DMS53 treated with DMSO at 0.1 percent for 48 hours (cell line): ENCODE measurements around the gene DCANP1.

Source experiments
- DNase-seq: peaks from one replicate; lab custom pipeline; 2025; ENCODE audit not compliant: unreplicated experiment; lab: John Stamatoyannopoulos, UW

DCANP1 gene

DNA sequence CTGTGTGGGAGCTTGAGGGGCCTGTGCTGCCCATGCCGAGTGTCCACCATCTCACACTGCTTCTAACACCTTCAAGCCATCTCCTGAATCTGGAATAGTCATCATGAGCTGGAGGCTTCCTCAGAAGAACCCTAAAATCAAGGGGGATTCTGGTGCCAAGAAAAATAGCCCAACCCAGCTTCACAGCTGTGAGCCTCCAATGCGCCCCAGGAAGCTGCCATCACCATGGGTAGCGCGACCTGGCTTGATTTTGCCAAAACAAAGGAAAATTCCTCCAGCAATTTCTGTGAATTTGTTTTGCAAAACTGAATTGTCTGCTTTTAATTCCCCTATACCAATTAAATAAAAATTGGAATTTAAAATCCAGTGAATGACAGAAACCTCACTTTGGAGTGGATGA, 11.2 kb upstream of the DCANP1 start:
- DNase-seq, result no peak

DNA sequence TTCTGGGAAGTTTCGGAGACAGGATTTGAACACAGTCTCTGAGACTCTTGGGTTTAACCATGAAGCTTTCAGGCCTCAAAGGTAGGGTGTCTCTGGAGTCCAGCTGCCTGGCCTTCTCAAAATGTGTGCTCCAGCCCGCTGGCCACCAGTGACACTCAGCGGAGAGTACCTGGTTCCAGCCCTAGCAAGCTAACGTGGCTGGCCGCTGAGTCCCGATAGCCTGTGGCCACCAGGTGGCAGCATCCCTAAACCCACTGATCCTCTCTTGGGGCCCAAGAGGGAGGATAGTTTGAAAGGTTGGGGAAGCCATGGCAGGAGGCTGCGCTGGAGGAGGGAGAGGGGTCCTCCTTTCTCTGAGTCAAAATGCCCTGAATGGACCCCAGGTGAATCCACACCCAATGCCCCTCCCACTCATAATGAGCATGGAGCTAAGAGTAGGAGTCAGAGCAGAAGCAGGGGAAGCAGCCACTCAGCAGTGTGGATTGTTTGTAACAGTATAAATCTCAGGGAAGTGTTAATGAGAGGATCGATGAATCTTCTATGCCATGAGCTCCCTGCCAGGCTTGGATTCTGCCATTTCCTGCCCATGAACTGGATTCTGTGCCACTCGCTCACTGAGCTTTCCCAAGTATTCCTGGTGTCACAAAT, 10.4 kb upstream of the DCANP1 start:
- DNase-seq, result peak; percentile 75

- no peak for DNase-seq
Observed at GRCh38 chr5:135456238-135457099, 9.3 kb upstream of the DCANP1 start.

GRCh38 chr5:135455876-135456237, 8.7 kb upstream of the DCANP1 start:
- no peak for DNase-seq

DNA sequence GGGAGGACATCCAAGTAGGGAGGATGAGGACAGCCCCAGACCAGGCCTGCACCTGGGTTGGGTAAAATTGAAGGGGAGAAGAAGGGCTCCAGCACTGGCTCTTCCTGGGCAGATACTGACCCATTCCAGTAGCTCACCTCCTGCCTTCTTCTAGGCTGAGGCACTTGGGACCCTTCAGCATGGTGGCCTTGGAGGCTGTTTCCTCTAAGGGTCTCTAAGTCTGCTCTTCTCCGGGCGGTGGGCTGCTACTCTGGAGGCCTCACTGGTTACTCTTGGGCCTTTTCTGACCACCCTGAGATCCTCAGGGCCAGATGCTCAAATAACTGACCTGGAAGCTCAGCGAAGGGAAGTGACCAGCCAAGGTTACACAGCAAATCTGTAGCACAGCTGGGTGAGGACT, 7.8 kb upstream of the DCANP1 start:
- no peak for DNase-seq

DNA sequence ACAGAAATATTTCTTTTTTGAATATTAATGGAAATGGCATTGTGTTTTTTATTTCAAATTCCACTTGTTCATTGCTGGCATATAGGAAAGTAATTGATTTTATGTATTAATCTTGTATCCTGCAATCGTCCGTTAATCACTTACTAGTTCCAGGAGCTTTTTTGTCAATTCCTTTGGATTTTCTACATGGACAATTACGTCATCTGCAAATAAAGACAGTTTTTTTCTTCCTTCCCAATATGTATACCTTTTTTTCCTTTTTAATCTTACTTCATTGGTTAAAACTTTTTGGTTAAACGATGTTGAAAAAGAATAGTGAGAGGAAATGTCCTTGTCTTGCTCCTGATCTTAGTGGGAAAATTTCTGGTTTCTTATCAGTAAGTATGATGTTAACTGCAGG, 6.5 kb upstream of the DCANP1 start:
- DNase-seq, result no peak

GRCh38 chr5:135452321-135453030, 5.3 kb upstream of the DCANP1 start, which contains the start of gene TIFAB:
Gene TIFAB, minus strand, starts transcription at chr5:135452351. Its CDS starts 2,412 bp downstream, at chr5:135449939.
- no peak for DNase-seq

- DNase-seq, result no peak
Observed at GRCh38 chr5:135451581-135452320, 4.6 kb upstream of the DCANP1 start.

DNA sequence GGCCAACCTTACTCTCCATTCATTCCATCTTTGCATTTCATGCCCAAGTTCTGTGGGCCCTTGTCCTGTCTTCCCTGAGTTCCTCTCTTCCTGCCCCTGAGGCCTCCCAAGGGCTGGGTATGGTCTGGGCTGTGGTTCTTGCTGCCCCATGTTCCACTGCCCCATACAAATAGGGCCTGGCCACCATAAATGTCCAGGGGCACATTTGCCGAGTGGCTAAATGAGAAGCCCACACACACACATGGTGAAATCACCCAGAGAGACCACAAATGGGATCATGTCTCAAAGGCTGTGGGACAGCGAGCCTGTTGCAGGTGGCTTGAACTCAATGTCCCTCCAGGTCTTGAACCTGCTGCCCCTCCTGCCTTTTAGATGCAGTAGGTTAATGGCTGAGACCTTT, 3.8 kb upstream of the DCANP1 start:
- DNase-seq, result no peak

DNA sequence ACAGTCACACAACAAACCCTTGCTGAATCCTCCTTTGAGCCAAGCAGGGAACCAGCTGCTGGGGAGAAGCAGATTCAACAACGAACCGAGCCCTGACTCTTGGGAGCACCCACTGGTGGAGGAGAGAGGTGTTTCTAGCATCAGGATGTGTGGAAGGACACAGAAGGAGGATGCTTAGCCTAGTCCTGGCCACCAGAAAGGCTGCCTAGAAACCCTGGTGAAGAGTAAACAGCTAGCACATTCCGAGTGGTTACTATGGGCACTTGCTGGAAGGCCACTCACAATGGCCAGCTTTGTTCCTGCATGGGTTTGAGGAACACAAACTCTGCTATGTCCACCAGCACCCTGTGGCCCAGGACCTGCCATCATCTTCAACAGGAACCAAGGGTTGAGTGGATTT, 3.2 kb upstream of the DCANP1 start:
- DNase-seq, result no peak

- no peak for DNase-seq
Observed at GRCh38 chr5:135449644-135450043, 2.5 kb upstream of the DCANP1 start.

DNA sequence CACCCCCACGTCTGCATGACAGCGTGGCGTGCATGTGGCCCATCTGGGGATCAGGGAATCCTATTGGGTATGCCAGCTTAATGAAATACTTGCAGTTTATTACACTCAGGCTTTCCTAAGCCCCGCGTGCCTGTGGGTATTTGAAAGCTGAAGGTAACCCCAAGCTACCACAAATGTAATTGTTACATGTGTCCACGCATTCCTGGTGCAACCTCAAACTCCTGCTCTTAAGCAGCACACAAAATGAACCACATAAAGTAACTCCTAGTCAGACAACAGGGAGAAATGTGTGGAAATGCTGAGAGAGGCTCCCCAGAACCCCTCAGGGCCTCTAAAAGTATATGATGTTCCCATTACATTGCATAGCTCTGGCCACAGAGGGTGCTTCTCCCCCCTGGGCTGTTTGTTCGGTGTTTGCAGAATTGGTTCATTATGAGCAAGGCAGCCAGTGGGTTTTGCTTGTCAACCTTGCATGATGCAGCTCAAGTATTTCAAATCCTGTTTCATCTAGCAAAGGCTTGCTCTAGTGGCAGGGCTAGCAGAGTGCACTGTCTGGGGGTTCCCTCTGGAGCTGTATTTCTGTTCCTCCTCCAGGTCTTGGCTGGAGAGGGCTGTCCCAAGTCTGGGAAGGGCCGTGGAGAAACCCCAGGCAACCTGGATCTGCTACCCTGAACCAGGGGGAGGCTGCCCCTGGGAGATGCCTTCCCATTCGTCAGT, 1.8 kb upstream of the DCANP1 start:
- DNase-seq, result no peak

DNA sequence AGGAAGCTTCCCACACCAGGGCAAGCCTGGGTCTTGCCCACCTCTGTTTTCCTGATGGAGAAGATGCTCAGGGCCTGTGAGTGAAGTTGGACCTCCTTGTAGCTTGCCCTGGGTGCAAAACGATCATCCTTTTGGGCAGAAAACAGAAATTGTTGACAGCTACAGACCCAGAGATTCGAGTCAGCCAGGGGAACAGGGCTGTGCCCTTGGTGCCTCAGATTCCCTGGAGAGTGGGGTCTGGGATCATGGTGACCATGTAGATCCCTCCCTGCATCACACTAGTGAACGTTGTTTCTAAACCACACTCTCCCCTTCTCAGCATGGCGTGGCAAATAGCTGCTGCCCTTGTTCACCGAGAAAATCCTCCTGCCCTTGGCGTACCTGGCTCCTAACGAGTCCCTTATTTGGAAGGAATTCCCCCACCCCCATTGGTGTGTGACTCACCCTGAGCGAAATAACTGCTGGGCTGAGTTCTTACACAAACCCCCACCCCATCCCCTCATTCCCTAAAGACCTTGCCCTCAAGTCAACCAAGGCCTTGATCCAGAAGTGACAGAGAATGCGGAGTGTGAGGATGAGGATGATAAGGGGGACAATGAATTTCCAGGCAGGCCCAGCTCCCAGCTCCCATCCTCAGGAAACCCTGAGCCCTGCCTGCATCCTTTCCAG, 1.1 kb upstream of the DCANP1 start:
- no peak for DNase-seq

DNA sequence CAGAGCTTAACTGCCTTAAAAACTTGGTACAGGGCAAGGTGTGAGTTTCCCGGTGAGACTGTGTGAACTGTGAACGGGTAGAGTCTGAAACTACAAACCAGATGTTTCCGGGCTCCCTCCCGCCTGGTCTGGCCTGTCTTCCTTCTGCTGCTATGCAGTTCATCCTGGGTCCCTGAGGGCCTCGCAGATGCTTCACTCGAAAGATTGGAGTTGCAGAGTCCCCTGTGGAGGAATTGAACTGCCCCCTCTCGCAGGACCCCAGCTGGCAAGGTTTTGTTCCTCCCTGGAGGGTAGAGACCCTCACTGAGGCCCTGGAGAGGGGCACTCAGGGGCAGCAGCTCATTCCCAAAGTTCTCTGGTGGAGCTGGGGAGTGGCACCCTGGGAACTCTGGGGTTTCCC, 533 bp downstream of the DCANP1 start:
- DNase-seq, result no peak

- no peak for DNase-seq
Observed at GRCh38 chr5:135446206-135446605, 942 bp downstream of the DCANP1 start.

GRCh38 chr5:135445306-135445985, 1.7 kb downstream of the DCANP1 start:
- no peak for DNase-seq

DNA sequence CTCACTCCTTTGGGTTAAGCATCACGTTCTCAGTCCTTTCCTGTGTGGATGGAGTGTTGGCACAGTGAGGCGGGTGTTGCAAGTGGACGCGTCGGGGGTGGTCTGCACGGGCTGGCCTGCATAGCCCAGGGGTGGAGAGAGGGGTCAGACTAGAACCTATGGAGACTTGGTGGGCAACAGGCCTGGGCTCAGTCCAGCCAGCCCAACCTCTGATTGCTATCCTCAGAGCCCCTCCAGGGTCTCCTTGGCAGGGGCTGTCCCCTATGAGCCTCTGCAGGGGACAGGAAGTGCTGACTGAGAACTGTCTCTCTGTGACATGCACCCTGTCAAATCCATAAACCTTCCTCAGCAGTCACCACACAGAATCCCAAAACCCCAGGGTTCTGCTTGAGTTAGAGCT, 2.3 kb downstream of the DCANP1 start:
- DNase-seq, result no peak

- DNase-seq, result no peak
Observed at GRCh38 chr5:135444360-135444759, 2.8 kb downstream of the DCANP1 start.

DNA sequence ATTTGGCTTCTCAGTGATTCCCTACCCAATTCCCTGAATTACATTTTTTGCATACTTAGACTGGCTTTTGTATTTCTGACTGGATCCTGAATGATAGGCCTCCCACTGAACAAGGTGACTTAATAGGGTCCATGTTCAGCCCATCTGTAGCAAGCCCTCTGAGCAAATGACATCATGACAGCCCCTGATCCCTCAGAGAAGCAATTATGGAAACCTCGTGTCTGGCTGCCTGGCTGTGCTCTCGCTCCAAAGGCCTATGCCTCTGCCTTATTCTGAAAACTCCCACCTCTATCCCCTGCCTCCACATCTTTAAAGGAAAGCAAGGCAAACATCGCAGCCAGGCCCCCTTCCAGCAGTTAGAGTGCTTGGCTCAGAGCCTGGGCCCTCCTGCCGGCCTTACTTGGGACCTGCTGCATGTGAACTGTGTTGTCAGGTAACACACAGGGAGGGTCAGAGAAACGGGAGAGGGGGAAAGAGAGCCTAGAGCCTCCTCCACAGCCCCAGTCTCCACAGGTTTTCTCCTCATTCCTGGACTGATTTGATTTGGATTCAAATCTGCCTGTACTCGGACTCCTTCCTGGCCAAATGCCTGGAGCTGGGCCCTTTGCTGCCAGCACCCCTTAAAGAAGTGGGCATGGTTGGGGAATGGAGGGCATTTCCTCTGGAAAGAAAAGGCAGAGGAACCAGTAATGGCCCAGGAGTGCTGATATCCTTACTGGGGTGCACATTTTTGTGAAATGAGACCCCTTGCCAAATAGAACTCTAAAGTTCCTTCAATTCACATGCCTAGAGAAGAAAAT, 3.8 kb downstream of the DCANP1 start:
- no peak for DNase-seq
